Left lobe of liver (tissue), 2 donors: ENCODE measurements around the gene KAT6B. TPM values are rescaled to one million over a fixed set of nuclear protein-coding genes. Genes with fewer than 3 reads are reported as not detected.
"Not testable (repeated sequence)": the region's sequence is repeated elsewhere in the genome, so short reads cannot be mapped to it uniquely, and the experiment has no call there.

ENCODE experiments used
- ATAC-seq: fragments of 200-7000 bp; cut with Tn5 transposase; one replicate; pipeline ENCODE4 v1.9.1; 2020; ENCODE audit warnings: mild to moderate bottlenecking, moderate library complexity
- DNase-seq: peaks from one replicate; pipeline ENCODE4 v3.0.0-alpha.2; 2020; ENCODE audit warnings: low spot score
- total RNA-seq: library from RNA; stranded (reverse); gene quantifications from one replicate; pipeline ENCODE4 v1.2.1, GENCODE V29; 2021
- donor health status: DM: no; HTN: no; CAD: no; lungs with moderate emphysema.
- donor health status: DM: no; HTN: yes; CAD: no.

KAT6B gene
- total RNA-seq, 1 donor from 2014 or later = 9.4 TPM

DNA sequence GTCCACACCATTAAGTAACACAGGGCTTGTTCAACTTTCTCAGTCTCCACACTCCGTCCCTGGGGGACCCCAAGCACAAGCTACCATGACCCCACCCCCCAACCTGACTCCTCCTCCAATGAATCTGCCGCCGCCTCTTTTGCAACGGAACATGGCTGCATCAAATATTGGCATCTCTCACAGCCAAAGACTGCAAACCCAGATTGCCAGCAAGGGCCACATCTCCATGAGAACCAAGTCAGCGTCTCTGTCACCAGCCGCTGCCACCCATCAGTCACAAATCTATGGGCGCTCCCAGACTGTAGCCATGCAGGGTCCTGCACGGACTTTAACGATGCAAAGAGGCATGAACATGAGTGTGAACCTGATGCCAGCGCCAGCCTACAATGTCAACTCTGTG lies 204.0 kb downstream of the KAT6B start:
- DNase-seq = no peak

DNA sequence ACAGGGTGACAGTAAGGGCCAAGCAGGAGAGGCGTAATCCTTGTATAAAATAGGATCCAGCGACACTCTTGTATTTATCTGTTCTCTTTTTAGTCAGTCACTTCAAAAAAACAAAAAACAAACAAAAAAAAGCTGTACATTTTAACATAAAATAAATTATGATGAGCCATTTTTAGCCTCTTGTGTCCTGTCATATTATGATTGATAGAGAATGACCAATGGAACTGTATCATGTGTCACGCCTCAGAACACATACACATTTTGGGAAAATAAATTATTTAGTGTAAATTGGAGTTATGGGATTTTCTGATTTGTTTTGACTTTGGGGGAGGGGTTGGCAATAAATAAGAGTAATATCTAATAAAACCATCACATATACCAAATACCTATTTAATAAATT lies 205.7 kb downstream of the KAT6B start:
- DNase-seq = no peak
- ATAC-seq = no peak

More for the DNA sequence above, 204.0 kb downstream of the KAT6B start:
- no peak for ATAC-seq

DNA sequence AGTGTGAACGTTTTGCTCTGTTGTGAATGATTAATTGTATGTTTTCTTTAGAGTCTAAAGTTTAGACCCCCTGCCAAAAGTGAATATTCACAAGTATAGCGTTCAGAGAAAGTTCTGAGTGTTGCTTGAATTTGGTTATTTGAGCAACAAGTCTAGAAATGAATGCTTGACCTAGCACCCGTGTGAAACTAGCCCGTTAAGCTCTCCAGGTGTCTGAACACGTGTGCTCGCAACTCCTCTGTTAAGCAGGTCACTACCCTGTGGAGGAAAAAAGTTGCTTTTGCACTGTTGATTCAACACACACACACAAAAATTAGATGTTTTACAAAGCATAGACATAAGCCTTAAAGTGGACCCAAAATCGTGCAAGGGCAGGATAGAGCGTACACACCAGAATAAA lies 206.4 kb downstream of the KAT6B start:
- DNase-seq (no peak), ATAC-seq (no peak)

DNA sequence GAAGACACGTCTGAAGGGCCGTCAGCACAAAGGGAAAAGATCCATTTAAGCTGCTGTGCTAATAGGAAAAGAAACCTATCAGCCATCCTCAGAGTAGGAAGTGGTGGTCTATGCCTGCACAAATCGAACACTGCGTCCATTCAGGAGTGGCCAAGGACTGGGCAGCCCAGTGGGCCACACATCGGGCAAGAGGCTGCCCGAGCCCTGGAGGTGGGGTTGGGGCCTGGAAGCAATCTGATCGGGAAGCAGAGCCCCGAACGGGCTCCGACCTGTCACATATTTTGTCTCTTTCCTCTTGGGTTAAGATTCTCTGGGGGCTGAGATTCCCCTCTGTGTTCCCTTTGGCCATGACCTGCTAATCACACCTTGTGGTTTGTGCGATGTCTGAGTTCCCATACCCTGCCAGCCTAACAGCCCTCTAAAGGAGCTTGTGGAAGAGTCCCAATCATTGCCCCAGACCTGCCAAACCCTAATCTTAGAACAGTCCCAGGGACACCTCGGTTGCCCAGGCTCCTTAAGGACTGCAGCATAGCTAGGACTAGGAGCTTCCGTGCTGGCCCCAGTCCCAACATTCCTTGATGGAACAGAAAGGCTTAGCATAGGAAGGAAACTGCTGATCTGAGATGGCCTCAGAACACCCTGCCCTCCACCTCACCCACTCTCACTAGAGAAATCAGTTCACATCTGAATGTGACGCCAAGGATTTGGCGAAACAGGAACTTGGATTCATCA lies 207.2 kb downstream of the KAT6B start:
- peak; percentile 37 for ATAC-seq
- peak; percentile 45 for DNase-seq

DNA sequence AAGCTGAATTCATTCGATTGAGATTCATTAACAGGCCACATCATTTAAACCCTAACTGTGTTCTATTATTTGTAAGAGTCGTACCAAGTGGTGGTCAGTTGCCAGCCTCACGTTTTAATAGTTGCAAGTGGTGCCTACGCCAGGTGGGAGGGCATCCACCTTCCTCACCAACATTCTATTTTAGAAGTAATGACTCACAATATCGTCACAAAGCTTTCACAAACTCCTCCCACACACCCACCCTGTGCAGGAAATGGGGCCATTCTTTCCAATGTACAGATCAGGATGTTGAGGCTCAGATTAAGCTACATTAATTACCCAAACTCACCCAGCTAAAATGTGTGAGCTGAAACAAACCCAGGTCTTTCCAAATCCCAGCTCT lies 207.7 kb downstream of the KAT6B start:
- ATAC-seq = no peak
- DNase-seq = peak; percentile 14

DNA sequence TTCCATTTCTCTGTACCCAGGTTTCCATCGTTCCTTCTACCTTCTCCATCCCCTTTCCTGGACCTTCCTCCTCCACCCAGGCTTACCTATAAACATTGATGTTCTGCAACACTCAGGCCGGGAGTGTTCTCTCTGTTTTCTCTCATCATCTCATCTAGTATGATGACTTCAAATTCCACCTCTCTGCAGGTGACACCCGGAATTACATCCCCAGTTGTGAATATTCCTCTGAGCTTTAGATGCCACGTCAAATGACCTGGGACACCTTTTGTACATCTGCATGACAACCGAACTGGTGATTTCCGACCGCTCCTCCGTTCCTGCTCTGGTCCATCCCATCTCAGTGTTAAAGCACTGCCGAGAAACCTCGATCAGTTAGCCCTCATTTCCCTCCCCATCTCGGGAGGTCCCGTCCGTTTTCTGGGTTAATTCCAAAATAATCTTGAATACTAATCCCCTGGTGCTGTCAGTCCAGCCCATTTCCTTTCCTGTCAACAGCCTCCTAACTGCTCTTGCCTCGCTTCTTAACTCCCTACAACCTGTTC lies 208.4 kb downstream of the KAT6B start:
- DNase-seq (peak; percentile 26), ATAC-seq (no peak)

DNA sequence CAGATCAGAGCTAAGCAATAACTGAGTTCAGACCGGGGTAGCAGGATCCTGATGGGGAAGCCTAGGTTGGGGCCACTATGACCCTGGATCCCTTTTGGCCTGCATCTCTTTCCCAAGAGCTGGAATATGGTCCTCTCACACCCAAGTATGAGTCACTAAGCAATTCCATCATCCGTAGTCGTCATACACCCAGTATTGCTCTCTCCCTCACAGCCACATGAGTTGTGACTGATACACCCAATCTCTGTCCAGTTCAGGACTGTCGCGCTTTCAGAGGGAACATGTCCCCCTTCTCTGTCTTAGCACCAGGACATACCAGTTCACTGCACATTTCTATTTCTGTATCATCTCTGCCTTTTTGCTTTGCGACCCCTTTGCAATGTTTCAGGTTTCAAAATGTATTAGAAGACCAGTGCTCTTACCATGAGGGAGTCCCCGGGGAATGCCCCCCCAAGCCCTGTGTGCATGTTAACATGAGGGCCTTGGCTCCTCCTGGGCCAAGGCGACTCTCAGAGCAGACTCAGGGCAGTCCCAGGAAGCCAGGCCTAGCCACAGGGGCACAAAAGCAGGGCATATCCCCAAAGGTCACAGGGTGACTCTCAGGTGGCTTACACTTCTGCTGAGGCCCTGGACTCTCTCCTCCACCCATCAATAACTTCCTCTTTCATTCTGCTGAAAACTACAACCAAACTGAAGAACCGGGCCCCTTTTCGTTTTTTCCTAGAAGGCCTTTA lies 209.7 kb downstream of the KAT6B start:
- no peak for ATAC-seq

DNA sequence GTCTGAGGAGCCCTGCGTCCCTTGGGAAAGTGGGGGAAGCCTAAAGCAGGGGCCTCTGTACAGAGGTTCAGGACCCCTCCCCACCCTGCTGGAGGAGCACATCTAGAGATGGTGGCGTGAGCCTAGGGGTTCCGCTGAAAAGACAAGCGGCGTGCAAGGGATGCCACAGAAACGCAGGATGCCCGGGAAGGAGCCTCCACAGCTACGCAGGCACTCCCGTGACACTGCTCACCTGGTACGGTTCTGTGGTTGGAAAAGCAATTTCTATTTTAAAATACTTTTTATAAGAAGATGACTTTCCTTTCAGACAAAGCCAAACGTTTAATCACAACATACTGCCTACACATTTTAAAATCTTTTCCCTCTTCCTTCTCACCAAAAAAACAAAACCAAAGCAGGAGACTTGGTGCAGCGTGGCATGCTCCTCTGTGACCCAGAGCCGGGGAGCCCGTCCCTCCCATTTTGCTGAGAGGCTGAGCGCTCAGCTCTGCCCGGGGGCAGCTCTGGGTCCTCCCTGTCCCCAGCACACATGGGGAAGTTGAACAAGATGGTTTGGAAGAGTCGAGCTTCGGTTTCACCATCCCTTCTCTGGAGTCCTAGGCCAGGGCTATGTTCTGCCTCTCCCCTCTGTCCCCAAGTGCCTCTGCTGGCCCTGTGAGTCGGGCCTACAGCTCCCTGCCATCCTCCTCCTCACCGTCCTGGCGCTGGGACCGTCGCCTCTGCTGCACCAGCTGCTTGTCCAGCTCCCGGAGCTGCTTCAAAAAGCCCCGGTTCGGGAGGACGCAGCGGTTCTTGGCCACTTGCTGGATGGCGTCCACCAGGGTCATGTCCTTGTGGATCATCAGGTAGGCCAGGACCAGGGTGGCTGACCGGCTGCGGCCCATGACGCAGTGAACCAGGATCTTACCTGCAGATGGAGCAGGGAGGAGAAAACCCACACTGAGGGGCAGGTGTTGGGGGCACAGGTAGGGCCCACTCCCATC lies 211.1 kb downstream of the KAT6B start:
- DNase-seq = peak; percentile 39
- ATAC-seq = no peak

More for the DNA sequence above, 209.7 kb downstream of the KAT6B start:
- peak; percentile 21 for DNase-seq

DNA sequence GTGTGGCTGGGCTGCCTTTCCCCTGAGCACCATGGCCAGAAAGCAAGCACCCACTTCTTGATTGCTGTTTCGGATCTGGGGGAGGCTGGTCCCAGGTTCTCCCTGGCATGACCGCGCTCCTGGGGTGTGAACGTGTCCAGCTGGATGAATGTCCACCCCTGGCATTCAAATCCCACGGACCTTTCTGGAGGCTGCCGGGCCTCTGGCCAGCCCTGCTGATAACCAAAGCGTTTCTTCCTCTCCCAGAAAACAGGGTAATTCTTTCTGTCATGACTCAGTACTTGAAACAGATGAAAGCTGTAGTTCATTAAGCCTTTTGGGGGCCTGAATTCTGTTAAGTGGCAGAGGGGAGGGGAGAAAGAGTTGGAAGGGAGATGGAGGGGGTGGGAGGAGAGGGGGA lies 211.9 kb downstream of the KAT6B start:
- DNase-seq = peak; percentile 19
- ATAC-seq = no peak

DNA sequence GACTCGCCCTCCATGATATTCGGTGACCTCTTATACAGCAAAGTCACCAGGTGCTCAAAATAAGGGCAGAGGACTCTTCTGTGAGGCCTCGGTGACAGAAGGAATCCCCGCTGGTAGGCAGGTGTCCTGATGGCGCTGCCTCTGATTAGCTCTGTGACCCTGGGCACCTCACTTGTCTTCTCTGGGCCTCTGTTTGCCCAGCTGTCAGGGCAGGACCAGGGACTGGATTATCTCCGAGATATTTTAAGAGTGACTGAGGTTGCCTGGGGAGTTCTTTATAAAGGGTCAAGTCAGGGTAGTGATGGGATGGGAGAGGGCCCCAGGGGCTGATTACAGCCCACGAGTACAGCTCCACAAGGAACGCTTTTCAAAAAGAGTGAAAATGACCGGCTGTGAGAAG lies 214.2 kb downstream of the KAT6B start:
- DNase-seq = peak; percentile 21

DNA sequence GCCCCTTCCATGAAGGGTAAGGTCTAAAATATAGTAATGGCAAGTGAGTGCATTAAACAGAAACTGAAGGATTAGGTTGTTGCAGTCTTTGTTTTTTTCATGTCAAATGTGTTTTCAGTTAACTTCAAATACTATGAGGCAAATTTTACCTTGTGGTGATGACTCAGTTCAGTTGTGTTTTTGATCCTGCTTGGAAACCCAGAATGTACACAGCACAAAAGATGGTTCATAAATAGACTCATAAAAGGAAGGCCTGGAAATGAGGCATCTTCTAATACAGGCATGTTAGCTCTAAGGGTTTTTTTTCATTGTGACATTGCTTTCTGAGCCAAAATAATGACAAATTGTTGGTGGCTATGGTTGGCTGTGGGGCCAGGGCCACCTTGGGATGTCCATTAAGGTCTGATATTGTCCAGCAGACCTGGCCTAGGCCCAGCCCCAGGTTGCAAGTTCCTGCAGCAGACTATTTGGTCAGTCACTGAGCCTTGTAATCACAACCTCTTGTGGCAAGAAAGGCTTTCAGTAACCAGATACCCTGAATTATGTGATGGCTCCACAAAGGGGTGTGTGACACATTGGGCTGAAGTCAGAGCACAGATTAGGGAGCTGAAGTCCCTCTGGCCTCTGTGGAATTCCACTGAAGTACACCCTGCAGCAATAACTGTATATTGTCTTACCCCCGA lies 216.0 kb downstream of the KAT6B start:
- peak; percentile 30 for DNase-seq
- no peak for ATAC-seq

More for the DNA sequence above, 214.2 kb downstream of the KAT6B start:
- no peak for ATAC-seq

DNA sequence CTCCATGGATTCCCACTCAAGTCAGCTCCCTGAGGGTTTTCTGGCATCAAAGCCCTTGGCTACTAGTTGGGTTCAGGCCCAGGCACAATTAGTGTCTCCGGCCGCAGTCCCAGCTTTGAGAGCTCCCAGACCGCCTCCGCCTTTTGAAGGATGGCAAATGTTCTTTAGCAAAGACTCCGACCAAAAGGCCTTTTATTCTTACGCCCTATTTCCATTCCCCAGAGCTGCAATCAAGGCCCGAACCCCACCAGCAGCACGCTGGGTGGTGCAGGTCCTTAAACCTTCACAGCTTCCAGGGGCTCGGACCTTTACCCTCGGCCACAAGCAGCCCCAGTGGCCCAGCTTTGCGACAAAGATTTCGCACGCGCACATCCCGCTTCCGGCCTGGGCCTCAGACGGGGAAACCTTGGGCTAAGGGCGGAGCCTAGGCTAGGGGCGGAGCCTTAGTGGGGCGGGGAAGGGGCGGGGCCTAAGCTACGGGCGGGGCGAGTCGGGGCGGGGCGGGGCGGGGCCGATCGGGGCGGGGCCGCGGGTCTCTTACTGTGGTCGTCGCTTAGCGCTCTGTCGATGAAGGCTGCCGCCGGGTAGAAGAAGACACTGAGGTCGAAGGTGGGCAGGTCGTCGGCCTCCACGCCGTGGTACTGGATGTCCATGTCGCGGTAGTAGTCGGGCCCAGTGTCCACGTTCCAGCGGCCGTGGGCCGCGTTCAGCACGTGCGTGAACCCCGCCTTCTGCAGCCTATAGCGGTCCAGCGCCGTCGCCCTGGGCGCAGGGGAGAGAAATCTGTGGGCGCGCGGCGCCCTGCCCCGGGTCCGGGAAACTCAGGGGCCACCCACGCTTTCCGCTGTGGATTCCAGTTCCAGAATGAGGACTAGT lies 217.1 kb downstream of the KAT6B start:
- peak; percentile 44 for DNase-seq
- no peak for ATAC-seq

DNA sequence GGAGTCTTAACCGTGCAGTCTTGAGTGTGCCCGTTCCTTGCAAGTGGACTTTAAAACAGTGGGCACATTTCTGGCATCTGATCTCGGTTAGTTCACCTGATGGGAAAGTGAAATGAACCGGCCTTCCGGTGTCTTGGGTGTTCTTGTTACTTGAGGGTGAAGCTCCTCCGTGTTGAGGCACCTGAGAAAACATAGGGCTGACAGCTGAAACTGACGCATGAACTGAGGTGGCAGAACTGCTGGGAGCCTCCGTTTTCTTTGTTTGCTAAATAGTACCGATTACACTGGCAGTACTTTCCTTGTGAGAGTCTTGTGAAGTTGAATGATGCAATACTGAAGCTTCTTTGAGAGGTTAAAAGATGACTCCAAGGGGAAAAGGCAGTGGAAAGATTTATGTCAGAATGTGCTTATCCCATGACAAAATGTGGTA lies 222.3 kb downstream of the KAT6B start:
- ATAC-seq (no peak), DNase-seq (no peak)

DNA sequence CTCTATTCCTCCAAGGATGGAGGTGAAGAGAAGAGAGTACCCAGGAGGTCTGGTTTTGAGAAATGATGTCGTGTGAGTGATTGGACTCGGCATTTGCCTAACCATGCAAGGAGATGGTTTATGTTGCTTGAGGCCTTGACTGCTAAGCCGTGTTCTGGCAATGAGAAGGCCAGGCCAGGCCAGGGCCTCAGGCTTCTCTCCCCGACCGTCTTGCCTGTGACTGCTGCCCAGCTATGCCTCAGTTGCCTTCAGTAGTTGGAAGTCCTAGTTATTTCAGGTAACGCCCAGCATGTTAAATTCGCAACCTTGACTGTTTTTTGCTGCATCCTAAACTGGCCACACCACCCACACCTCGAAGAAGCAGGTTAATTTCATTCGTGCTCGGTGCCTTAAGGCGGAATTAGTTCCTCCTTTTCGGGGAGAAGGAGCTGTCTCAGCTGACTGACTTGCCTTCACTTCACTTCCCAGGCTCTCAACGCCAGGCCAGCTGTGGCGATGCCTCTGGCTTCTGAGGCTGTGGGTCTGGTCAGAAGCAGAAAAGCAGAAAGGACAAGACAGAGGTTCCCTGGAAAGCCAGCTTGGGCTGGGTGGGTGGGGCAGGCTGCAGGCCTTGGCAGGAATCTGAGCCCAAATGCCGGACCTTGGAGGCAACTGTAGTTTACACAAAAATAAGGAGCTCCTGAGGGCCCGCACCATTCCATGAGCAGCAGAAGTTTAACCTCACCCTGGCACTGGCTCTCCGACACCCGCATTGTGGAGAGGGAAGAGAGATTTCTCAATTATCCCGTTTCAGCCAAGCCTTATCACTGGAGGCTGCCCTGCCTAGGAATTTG lies 223.1 kb downstream of the KAT6B start:
- ATAC-seq (peak; percentile 71), DNase-seq (no peak)

DNA sequence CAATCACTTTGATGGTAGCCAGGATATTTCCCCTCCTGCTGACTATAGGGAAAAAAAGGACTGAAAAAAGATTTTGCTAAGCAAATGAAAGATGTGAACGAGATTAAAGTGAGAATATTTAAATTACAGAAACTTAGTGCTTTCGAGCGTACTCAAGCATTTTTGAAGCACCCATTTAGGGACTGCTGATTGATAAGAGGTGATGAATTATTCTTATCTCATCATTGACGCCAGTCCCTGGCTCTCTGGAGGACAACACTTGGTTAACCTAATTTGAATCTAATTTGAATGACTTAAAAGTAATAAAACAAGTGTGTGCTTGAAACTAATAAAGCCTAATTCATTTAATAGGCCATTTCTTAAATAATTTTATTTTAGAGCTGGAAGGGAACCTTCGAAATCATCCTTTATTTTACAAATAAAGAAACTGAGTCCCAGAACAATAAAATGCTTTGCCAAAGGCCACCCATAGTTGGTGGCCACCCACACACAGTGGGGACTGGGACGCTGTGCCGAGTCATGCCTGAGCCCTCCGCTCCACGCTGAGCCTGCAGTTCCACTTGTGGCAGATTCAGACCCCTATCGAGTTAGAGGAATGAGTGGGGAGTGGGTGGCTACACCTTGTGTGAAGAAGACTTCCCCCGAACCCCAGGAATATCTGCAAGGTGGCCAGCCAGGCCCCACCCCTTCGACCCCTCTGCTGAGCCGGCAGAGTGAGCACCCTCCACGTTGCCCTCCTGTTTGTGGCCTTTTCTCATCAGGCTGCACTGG lies 223.9 kb downstream of the KAT6B start:
- DNase-seq = no peak
- no peak for ATAC-seq

DNA sequence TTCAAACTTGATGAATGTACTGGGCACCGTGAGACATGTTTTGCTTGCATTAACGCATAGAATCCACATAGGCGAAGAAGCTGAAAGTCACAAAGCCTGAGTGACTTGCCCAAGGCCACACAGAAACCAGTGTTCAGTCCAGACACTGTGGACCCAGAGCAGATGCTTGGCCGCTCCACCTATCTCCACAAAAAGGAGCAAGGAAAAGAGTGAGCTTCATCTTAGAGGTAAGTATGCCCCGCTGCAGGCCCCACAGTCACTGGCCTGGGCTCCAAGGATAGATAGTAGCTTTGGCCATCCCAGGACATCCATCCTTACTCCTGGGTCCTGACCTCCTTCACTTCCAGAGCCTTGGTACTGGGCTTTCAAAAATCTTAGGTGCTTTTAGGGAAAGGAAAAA lies 224.9 kb downstream of the KAT6B start:
- DNase-seq (no peak), ATAC-seq (no peak)

DNA sequence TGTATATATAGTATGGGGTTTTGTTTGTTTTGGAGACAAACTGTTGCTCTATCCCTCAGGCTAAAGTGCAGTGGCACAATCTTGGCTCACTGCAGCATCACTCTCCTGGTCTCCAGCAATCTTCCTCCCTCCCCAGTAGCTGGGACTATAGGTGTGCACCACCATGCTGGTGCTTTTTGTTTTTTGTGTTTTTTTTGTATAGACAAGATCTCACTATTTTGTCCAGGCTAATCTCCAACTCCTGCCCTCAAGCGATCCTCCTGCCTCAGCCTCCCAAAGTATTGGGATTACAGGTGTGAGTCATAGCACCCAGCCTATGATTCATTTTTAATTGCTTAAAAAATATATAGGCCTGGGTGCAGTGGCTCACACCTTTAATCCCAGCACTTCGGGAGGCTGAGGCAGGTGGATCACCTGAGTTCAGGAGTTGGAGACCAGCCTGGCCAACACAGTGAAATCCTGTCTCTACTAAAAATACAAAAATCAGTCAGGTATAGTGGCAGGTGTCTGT lies 229.6 kb downstream of the KAT6B start:
- DNase-seq, ATAC-seq: not testable (repeated sequence)
